GM08714 (cell line): ENCODE results near the gene WSCD2.

ENCODE experiments used
- H3K4me3 ChIP-seq: fragments of 200-500 bp; sonication (Bioruptor generic); 2 replicates; pipeline ENCODE4 v1.5.1; 2014; ENCODE audit warnings: mild to moderate bottlenecking, low read length, inconsistent platforms
- ZNF274 ChIP-seq: IDR thresholded peaks from 2 replicates; pipeline ENCODE4 v1.6.1; 2012; ENCODE audit warnings: mild to moderate bottlenecking, low read depth, low read length

The WSCD2 gene

DNA sequence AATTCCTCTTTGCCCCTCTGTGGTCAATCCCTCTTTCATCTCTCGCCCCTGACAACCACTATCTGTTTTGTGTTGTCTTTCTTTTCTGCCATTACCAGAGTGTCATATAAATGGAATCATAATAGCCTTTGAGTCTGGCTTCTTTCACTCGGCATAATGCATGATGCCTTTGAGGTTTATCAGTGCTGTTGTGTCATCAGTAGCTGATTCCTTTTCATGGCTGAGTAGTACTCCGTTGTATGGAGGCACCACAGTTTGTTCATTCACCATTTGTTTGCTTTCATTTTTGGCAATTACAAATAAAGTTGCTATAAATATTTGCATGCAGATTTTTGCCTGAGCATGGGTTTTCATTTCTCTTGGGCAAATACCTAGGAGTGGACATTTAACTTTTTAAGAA is 47.2 kb downstream of the WSCD2 start:
- TF ChIP-seq ZNF274, result no peak
- H3K4me3 ChIP-seq, result no peak overlapping the region

GRCh38 chr12:108177131-108177530 is 48.0 kb downstream of the WSCD2 start:
- TF ChIP-seq ZNF274, result no peak
- no peak overlapping the region for H3K4me3 ChIP-seq

- TF ChIP-seq ZNF274, result no peak
Observed at GRCh38 chr12:108179305-108179704, 50.2 kb downstream of the WSCD2 start.

DNA sequence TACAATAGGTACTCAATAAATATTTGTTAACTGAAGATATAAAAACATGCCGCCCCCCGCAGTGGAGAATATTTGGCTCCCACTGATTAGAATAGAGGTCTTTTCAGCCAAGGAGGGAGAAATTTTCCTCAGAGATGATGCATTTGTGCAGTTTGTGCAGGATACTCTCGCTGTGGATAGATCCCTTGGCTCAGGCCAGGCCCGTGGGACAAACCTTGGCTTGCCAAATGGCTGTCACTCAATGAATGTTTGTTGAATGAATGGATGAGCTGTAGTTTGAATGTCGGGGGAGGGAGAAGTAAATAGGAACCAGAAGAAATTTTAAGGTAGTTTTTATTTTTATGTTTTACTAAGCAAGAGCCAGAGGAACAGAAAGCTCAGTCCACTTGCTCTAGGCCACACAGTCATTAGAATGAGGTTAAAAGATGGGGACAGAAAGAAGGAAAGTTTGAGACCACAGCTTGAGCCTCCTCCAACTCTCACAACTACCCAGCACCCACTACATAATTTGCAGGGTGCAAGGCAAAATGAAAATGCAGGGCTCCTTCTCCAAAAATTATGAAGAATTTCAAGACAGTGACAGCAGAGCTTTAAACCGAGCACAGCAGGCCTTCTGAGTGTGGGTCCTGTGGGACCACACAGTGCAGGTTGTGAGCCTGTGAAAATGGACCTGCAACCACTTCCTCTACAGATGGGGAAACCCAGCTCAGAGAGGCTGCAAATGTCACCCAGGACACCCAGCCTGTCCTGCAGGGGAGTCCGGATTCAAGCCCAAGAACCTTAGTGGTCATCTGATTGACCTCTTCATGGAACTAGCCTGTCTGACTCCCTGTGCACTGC is 51.4 kb downstream of the WSCD2 start:
- no peak overlapping the region for H3K4me3 ChIP-seq
- no peak for TF ChIP-seq ZNF274

More at GRCh38 chr12:108179305-108179704, 50.2 kb downstream of the WSCD2 start:
- H3K4me3 ChIP-seq, result no peak overlapping the region

- no peak overlapping the region for H3K4me3 ChIP-seq
- no peak for TF ChIP-seq ZNF274
Observed at GRCh38 chr12:108181095-108181454, 52.0 kb downstream of the WSCD2 start.

DNA sequence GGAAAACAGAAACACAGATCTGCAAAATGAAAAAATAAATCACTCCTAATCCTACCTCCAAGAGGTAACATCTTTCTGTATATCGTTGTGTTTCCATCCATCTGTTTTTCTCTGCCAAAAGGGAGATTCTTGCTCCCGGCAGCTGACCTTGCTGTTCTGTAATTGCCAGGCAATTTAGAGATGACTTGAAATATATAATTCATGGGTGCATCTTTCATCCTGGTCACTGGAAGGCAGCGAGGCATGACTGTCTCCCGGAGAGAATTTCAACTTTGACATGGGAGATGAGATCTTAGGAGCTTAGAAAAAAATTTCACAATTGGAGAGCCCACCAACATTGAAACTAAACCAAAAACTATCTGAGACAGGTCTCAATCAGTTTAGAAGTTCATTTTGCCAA is 53.0 kb downstream of the WSCD2 start:
- H3K4me3 ChIP-seq, result no peak overlapping the region
- no peak for TF ChIP-seq ZNF274

GRCh38 chr12:108185002-108185401 is 55.9 kb downstream of the WSCD2 start:
- no peak overlapping the region for H3K4me3 ChIP-seq
- no peak for TF ChIP-seq ZNF274

DNA sequence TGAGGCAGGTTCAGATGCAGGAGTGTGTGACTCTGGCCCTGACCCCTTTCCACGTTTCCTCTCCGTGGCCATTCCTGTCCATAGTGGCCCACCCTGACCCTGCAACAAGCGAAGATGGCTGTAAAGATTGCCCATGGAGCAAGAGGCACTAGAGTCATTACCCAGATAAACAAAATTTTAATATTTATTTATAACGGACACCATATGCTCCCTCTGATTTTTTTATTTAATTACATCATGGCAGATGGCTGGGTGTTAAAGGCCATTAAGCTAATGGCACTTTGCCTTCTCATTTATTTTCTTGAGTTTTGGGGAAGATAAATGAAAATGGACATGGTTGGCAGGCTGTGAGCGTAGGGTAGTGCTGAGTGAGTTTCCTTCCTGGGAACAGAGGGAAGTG is 58.7 kb downstream of the WSCD2 start:
- no peak for TF ChIP-seq ZNF274
- no peak overlapping the region for H3K4me3 ChIP-seq

DNA sequence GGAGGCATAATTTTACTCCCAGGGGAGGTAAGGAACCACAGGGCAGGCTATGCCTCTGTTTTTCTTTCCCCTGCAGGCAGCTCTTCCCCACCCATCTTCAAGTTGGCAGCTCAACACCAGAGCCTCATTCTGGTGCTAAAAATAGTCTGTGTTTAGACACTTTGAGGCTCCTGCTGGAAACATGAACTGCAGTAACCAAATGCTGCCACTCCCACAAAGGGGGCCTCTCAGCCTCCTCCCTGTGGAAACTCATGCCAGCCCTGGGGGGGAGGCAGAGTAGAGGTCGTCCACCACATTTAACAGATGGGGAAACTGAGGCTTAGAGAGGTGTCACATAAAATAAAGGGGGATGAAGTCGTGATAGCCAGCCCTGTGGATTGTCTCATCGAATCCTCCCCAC is 61.4 kb downstream of the WSCD2 start:
- H3K4me3 ChIP-seq, result no peak overlapping the region
- TF ChIP-seq ZNF274, result no peak

DNA sequence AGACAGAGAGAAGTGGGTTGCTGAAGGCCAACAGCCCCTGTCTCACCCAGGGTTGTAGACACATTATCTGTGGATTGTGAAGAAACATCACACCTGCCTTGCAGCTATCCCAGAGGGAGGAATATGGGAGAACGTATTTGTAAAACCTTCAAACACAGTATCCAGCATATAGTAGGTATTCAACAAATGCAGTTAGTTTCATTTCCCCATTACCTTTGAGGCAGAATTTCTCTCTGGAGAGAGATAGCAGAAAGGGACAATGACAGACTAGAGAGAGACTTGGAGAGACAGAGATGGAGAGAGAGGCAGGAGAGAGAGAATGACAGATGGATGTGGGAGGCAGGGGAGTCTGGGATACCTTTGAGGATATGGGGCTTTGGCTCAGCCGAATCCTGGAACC is 62.0 kb downstream of the WSCD2 start:
- TF ChIP-seq ZNF274, result no peak
- H3K4me3 ChIP-seq, result no peak overlapping the region

DNA sequence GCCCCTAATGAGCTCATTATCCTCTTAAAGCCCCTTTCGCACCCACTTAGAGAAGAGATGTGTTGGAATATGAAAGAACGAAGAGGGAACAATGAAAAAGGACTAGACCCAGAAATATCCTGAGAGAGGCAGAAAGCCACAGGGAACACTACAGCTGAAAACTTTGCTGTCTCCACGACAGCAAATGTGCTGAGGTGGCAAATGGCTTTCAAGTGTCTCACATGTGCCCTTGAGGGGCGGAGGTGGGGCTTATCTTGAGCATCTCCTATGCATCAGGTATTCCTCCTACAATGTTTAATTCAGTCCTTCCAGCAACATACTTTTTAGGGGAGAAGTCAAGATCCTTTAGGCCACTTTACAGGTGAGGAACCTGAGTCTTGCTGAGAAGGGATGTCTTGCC is 62.9 kb downstream of the WSCD2 start:
- TF ChIP-seq ZNF274, result no peak
- no peak overlapping the region for H3K4me3 ChIP-seq

DNA sequence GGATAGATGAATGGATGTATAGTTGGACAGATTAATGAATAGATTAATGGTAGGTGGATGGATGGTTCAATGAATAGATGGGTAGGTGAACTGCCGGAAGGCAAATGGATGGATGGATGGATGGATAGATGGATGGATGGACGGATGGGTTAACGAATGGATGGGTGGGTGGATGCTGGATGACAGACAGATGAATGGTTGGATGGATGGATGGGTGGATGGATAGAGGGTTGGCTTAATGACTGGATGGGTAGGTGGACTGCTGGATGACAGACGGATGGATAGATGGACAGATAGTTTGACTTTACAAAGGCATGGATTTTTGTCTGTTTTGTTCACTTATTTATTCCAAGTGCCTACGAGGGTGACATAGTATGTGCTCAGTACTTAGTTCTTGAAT is 64.4 kb downstream of the WSCD2 start:
- no peak overlapping the region for H3K4me3 ChIP-seq
- TF ChIP-seq ZNF274, result no peak

DNA sequence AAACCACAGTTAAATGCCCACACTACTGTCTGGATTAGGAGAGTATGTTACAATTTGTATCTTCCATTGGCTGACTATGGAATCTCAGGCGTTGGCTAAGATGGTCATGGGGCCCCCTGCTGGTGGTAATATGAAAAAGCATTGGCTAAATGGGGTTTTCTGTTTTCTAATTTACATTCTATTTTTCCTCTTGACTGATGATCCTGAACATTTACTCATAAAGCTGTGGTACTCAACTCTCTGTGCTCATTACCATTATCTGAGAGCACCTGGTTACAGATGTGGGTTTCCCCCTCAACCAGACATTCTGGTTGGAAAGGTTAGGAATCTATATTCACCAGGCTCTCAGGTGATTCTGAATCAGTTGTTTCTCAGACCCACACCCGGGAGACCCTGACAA is 64.8 kb downstream of the WSCD2 start:
- no peak for TF ChIP-seq ZNF274
- H3K4me3 ChIP-seq, result no peak overlapping the region

DNA sequence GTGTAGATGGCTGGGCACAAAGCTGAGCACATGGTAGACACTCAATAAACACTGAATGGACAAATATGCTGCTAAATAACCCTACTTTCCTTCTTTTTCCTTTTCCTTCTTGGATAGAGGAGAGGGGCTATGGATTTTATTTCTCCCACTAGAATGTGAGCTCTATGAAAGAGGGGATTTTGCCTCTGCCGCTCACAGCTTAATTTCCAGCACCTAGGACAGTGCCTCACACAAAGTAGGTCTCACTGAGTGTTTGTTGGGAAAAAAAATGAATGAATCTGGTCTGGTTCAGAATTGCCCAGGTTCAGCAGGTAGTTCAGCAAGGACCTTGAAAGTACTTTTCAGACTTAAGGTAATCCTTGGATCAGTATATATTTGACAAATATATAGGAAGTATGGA is 65.5 kb downstream of the WSCD2 start:
- no peak overlapping the region for H3K4me3 ChIP-seq
- TF ChIP-seq ZNF274, result no peak

- TF ChIP-seq ZNF274, result no peak
- H3K4me3 ChIP-seq, result no peak overlapping the region
Observed at GRCh38 chr12:108196319-108196718, 67.2 kb downstream of the WSCD2 start.

DNA sequence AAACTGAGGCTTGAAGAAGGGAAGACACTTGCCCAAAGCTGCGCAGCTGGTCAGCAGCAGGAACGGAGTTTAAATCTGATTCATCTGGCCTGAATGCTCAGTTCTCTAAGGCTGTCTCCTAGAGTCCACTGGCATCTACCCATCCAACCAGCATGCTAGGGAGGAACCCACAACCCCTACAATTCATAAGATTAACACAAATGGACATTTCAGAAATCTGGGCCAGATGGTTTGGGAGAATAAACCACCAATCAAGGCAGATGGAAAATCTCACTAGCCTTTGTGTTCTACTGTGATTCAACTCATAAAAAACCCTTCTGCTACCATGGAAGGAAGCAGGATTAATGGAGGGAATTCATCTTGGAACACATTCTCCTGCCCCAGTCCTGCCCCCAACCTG is 67.8 kb downstream of the WSCD2 start:
- H3K4me3 ChIP-seq, result no peak overlapping the region
- TF ChIP-seq ZNF274, result no peak
